GM12875 (cell line): ENCODE measurements around the gene MEGF6.

Source experiments
- H3K4me3 ChIP-seq: one replicate; pipeline ENCODE4 v1.5.1; 2011; ENCODE audit warnings: low read depth, low read length, control low read depth
- CTCF ChIP-seq: IDR thresholded peaks from 2 replicates; pipeline ENCODE4 v1.5.1; 2011; ENCODE audit warnings: low read depth, mild to moderate bottlenecking, control low read depth, inconsistent platforms, low read length, moderate library complexity, borderline replicate concordance; ENCODE audit not compliant: insufficient read depth

MEGF6 gene

GRCh38 chr1:3618881-3619671, 7.8 kb upstream of the MEGF6 start:
- peak; percentile 61 for TF ChIP-seq CTCF

GRCh38 chr1:3618531-3618880, 7.2 kb upstream of the MEGF6 start:
- H3K4me3 ChIP-seq: no peak overlapping the region
- TF ChIP-seq CTCF: no peak

More at GRCh38 chr1:3618881-3619671, 7.8 kb upstream of the MEGF6 start:
- H3K4me3 ChIP-seq: no peak overlapping the region

GRCh38 chr1:3617806-3618345, 6.6 kb upstream of the MEGF6 start:
- no peak for TF ChIP-seq CTCF

GRCh38 chr1:3616861-3617260, 5.6 kb upstream of the MEGF6 start:
- TF ChIP-seq CTCF: no peak
- no peak overlapping the region for H3K4me3 ChIP-seq

More at GRCh38 chr1:3617806-3618345, 6.6 kb upstream of the MEGF6 start:
- H3K4me3 ChIP-seq: no peak overlapping the region

- no peak overlapping the region for H3K4me3 ChIP-seq
- peak; percentile 73 for TF ChIP-seq CTCF
Observed at GRCh38 chr1:3614755-3615742, 3.7 kb upstream of the MEGF6 start.

GRCh38 chr1:3612123-3612522, 815 bp upstream of the MEGF6 start:
- no peak for TF ChIP-seq CTCF
- no peak overlapping the region for H3K4me3 ChIP-seq
